Neural cell (in vitro differentiated cells): ENCODE measurements around the gene VWA8.

Source experiments
- CTCF ChIP-seq: fragments of 450-650 bp; IDR thresholded peaks from 2 replicates; pipeline ENCODE4 v1.5.1; 2014; ENCODE audit warnings: antibody characterized with exemption, mild to moderate bottlenecking, moderate library complexity; ENCODE audit not compliant: poor library complexity, severe bottlenecking
- EP300 ChIP-seq: fragments of 450-650 bp; conservative IDR thresholded peaks from 2 replicates; pipeline ENCODE4 v1.6.1; 2014; ENCODE audit warnings: antibody characterized with exemption, mild to moderate bottlenecking, moderate library complexity; ENCODE audit not compliant: poor library complexity, severe bottlenecking
- EZH2 ChIP-seq: fragments of 200-600, 300-800 bp; shearing (Covaris generic), sonication (generic); IDR thresholded peaks from 2 replicates; pipeline ENCODE4 v1.6.1; 2014; ENCODE audit warnings: antibody characterized with exemption, low read length, borderline replicate concordance, mild to moderate bottlenecking; ENCODE audit not compliant: insufficient read depth, poor library complexity, severe bottlenecking
- MXI1 ChIP-seq: fragments of 450-650 bp; conservative IDR thresholded peaks from 2 replicates; pipeline ENCODE4 v1.6.1; 2014; ENCODE audit warnings: antibody characterized with exemption, mild to moderate bottlenecking; ENCODE audit not compliant: poor library complexity, severe bottlenecking
- POLR2AphosphoS5 ChIP-seq: IDR thresholded peaks from 2 replicates; pipeline ENCODE4 v1.6.1; 2012
- REST ChIP-seq: IDR thresholded peaks from 2 replicates; pipeline ENCODE4 v1.6.1; 2012; ENCODE audit warnings: borderline replicate concordance

DNA sequence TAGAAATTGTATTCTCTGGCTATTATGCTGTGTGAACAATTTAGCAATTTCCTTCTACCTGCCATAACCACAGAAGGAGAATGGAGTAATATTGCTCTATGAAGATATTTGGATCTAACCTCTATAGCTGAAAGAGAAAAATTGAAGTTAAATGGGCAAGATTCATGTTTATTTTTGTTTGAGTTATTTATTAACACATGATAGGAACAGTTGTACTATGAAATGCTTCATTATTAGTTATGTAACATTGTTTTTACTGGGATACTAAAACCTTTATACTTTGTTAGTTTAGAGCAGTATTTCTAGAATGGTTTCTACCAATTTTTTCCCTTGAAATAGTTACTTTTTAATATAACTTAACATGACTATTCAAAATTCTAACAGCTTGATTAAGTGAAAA is 27.3 kb upstream of the VWA8 start:
- TF ChIP-seq EZH2 (no peak), REST (no peak), CTCF (no peak), EP300 (no peak), POLR2AphosphoS5 (no peak), MXI1 (no peak)
